ENCODE measurements around the gene IFFO2. TPM values are rescaled to one million over a fixed set of nuclear protein-coding genes. Genes with fewer than 3 reads are reported as not detected.

The IFFO2 gene
- total and polyA plus RNA-seq, 4 donors = 0.88 to 7.4 (median 3.0) TPM

- TF ChIP-seq REST (IDR thresholded peaks at IDR 0.05) (no peak), ZBTB33 (IDR thresholded peaks at IDR 0.05) (no peak), MAX (IDR thresholded peaks at IDR 0.05) (no peak), NR2F2 (IDR thresholded peaks at IDR 0.05) (no peak), YY1 (IDR thresholded peaks at IDR 0.05) (no peak)
These were observed 70.5 kb downstream of the IFFO2 start (continued) for GRCh38 chr1:18886003-18886335.

GRCh38 chr1:18885311-18886002, 71.0 kb downstream of the IFFO2 start:
- Histone ChIP-seq H3K27ac (ENCODE audit: low read depth in 1 of 2, low read length in 2 of 2) (no peak overlapping the region), H3K9me3 (ENCODE audit: control insufficient read depth in 4 of 4, low read length in 3 of 4) (no peaks in the 10 kb centered on the region), H3K9ac (ENCODE audit: low read depth in 1 of 2, low read length in 2 of 2) (no peak overlapping the region), H3K4me1 (ENCODE audit: control insufficient read depth in 4 of 4, insufficient read depth in 4 of 4, low read length in 3 of 4) (peaks cover 0 to 21% (median 9%) of the 10 kb centered on the region in 4 donors), H3K4me3 (ENCODE audit: low read depth in 1 of 3, low read length in 3 of 3) (no peak overlapping the region), H3K27me3 (ENCODE audit: control insufficient read depth in 4 of 4, insufficient read depth in 4 of 4, low read length in 3 of 4) (no peaks in the 10 kb centered on the region), H3K36me3 (ENCODE audit: control insufficient read depth in 4 of 4, insufficient read depth in 3 of 4, low read depth in 1 of 4, low read length in 3 of 4) (peaks cover 20 to 64% (median 45%) of the 10 kb centered on the region in 4 donors)
- no peak for DNase-seq (ENCODE audit: low spot score)
- TF ChIP-seq HNF4G (IDR thresholded peaks at IDR 0.05) (no peak), FOXA2 (IDR thresholded peaks at IDR 0.05) (no peak), GABPA (IDR thresholded peaks at IDR 0.05 in 1 of 2, conservative IDR thresholded peaks at IDR 0.05 in 1 of 2) (no peak), RAD21 (IDR thresholded peaks at IDR 0.05) (no peak), FOXA1 (IDR thresholded peaks at IDR 0.05) (no peak)
- WGBS = 91% methylated on average over 17 of the region's 17 CpGs

GRCh38 chr1:18884727-18885126, 71.7 kb downstream of the IFFO2 start:
- no peaks in the 10 kb centered on the region for H3K9me3 ChIP-seq (ENCODE audit: control insufficient read depth in 4 of 4, low read length in 3 of 4)
- WGBS = 62% methylated on average over 6 of the region's 6 CpGs
- no peak for DNase-seq (ENCODE audit: low spot score)
- H3K27ac ChIP-seq (ENCODE audit: low read depth in 1 of 2, low read length in 2 of 2) = no peak overlapping the region
- H3K9ac ChIP-seq (ENCODE audit: low read depth in 1 of 2, low read length in 2 of 2) = no peak overlapping the region
- peaks cover 23 to 64% (median 47%) of the 10 kb centered on the region in 4 donors for H3K36me3 ChIP-seq (ENCODE audit: control insufficient read depth in 4 of 4, insufficient read depth in 3 of 4, low read depth in 1 of 4, low read length in 3 of 4)
- peaks cover 0 to 15% (median 5%) of the 10 kb centered on the region in 4 donors for H3K4me1 ChIP-seq (ENCODE audit: control insufficient read depth in 4 of 4, insufficient read depth in 4 of 4, low read length in 3 of 4)
- no peaks in the 10 kb centered on the region for H3K27me3 ChIP-seq (ENCODE audit: control insufficient read depth in 4 of 4, insufficient read depth in 4 of 4, low read length in 3 of 4)
- no peak overlapping the region for H3K4me3 ChIP-seq (ENCODE audit: low read depth in 1 of 3, low read length in 3 of 3)
- TF ChIP-seq NR2F2 (IDR thresholded peaks at IDR 0.05) = no peak
- no peak for TF ChIP-seq TAF1 (conservative IDR thresholded peaks at IDR 0.05)
- TF ChIP-seq FOXA1 (IDR thresholded peaks at IDR 0.05) = no peak

Data from liver (tissue), 9 donors.